Body of pancreas (tissue), 4 donors: Measurements from ENCODE around the gene ARMC3. TPM values are rescaled to one million over a fixed set of nuclear protein-coding genes. Genes with fewer than 3 reads are reported as not detected.
"Not testable (repeated sequence)": the region's sequence is repeated elsewhere in the genome, so short reads cannot be mapped to it uniquely, and the experiment has no call there.

Experiments used
- ATAC-seq: fragments of 150-250 bp; one replicate; pipeline ENCODE4 v1.9.1; 2016
- DNase-seq, 4 donors: peaks; one replicate each; pipeline ENCODE4 v3.0.0-alpha.2; 2019
- H3K27ac ChIP-seq, 4 donors: fragments of 200-600 bp; sonication (generic); 1 replicate in 3 of 4; 2 replicates in 1 of 4; pipeline versions ENCODE4 v1.5.1 to v1.6.1; 2016 to 2019; ENCODE audit warnings: mild to moderate bottlenecking in 1 of 4, mixed read lengths in 1 of 4, moderate library complexity in 1 of 4
- H3K27me3 ChIP-seq, 2 donors: fragments of 200-600 bp; sonication (generic); one replicate each; pipeline ENCODE4 v1.6.0; 2016; ENCODE audit warnings: mild to moderate bottlenecking in 1 of 2
- H3K36me3 ChIP-seq, 2 donors: fragments of 200-600 bp; sonication (generic); replicated peaks in 1 of 2; 2 replicates each; pipeline ENCODE4 v1.5.1; 2016; ENCODE audit warnings: low read depth in 2 of 2; ENCODE audit not compliant: insufficient read depth in 1 of 2
- H3K4me1 ChIP-seq: fragments of 200-600 bp; sonication (generic); one replicate; pipeline ENCODE4 v1.6.0; 2016
- H3K4me3 ChIP-seq, 2 donors: fragments of 200-600 bp; sonication (generic); 1 replicate in 1 of 2; 2 replicates in 1 of 2; pipeline ENCODE4 v1.5.1; 2016 to 2019
- H3K9me3 ChIP-seq, 3 donors: fragments of 200-600 bp; sonication (generic); 1 replicate in 2 of 3; 2 replicates in 1 of 3; pipeline ENCODE4 v1.5.1; 2016
- CTCF ChIP-seq, 7 experiments: fragments of 450-650 bp in 4 of 7; fragments of 200-600 bp in 3 of 7; sonication (generic) in 3 of 7; IDR thresholded peaks; one replicate each; pipeline ENCODE4 v1.5.1; 2016 to 2019; ENCODE audit warnings: antibody characterized with exemption in 7 of 7
- POLR2A ChIP-seq, 3 donors: fragments of 450-650 bp; IDR thresholded peaks; one replicate each; pipeline ENCODE4 v1.6.1; 2016; ENCODE audit warnings: antibody characterized with exemption in 3 of 3, mild to moderate bottlenecking in 2 of 3
- WGBS, 2 donors: methylation state at CpG; one replicate each; pipeline ENCODE4 v1.1.5; 2017; 5-methylcytosine and 5-hydroxymethylcytosine counted together
- intact Hi-C: fragments of 100-400 bp; cut with DNase I; formaldehyde crosslinking; loops from one replicate; pipeline ENCODE4 v1.15.1; 2023
- total RNA-seq, 2 donors: library from RNA; depleted of rRNA; stranded (reverse); fragments of >200 nt; gene quantifications; one replicate each; pipeline ENCODE4 v1.1.0, GENCODE V29; 2016

The ARMC3 gene
- total RNA-seq, 2 donors from 2014 or later: 0.33 to 0.52 TPM

GRCh38 chr10:22925088-22925487 lies 2.8 kb upstream of the ARMC3 start:
- TF ChIP-seq POLR2A (IDR thresholded peaks at IDR 0.05) (no peak), CTCF (IDR thresholded peaks at IDR 0.05) (no peak)
- Histone ChIP-seq H3K4me3 (no peak overlapping the region), H3K9me3 (no peaks in the 10 kb centered on the region), H3K27me3 (no peaks in the 10 kb centered on the region), H3K4me1 (peaks cover 10% of the 10 kb centered on the region), H3K27ac (no peak overlapping the region), H3K36me3 (no peaks in the 10 kb centered on the region)
- WGBS, 2 donors: 42 to 52% methylated on average over 1 of the region's 1 CpG
- ATAC-seq (no peak), DNase-seq (no peak)
- intact Hi-C loops: no loop called here

- Histone ChIP-seq H3K27me3 (no peaks in the 10 kb centered on the region), H3K9me3 (no peaks in the 10 kb centered on the region), H3K4me3 (no peak overlapping the region), H3K36me3 (no peaks in the 10 kb centered on the region), H3K4me1 (peaks cover 10% of the 10 kb centered on the region), H3K27ac (no peak overlapping the region)
- TF ChIP-seq POLR2A (IDR thresholded peaks at IDR 0.05) (no peak), CTCF (IDR thresholded peaks at IDR 0.05) (no peak)
- DNase-seq (no peak), ATAC-seq (no peak)
- intact Hi-C loops: no loop called here
- WGBS, 2 donors: 83 to 84% methylated on average over 9 of the region's 9 CpGs
Observed at GRCh38 chr10:22927166-22927565, 687 bp upstream of the ARMC3 start.

- DNase-seq, H3K9me3 ChIP-seq, intact Hi-C loops, H3K27me3 ChIP-seq, H3K36me3 ChIP-seq, H3K27ac ChIP-seq, H3K4me3 ChIP-seq, ATAC-seq: not testable (repeated sequence)
- peaks cover 10% of the 10 kb centered on the region for H3K4me1 ChIP-seq
- 86 to 94% methylated on average over 4 of the region's 4 CpGs for WGBS, 2 donors
Observed at GRCh38 chr10:22929053-22929452, 1.2 kb downstream of the ARMC3 start.

GRCh38 chr10:22931948-22932347 lies 4.1 kb downstream of the ARMC3 start:
- H3K9me3 ChIP-seq: no peaks in the 10 kb centered on the region
- intact Hi-C loops: no loop called here
- DNase-seq: peak in 3 of 4 donors; percentile 10 to 21 (median 19)
- no peaks in the 10 kb centered on the region for H3K27me3 ChIP-seq
- no peak for TF ChIP-seq POLR2A (IDR thresholded peaks at IDR 0.05)
- no peak for TF ChIP-seq CTCF (IDR thresholded peaks at IDR 0.05)
- ATAC-seq: no peak
- WGBS, 2 donors: 14 to 20% methylated on average over 2 of the region's 2 CpGs
- no peak overlapping the region for H3K4me3 ChIP-seq
- H3K36me3 ChIP-seq: no peaks in the 10 kb centered on the region
- peaks cover 10% of the 10 kb centered on the region for H3K4me1 ChIP-seq
- no peak overlapping the region for H3K27ac ChIP-seq

GRCh38 chr10:22932626-22933370 lies 4.9 kb downstream of the ARMC3 start:
- H3K9me3 ChIP-seq: no peaks in the 10 kb centered on the region
- peaks cover 5% of the 10 kb centered on the region for H3K4me1 ChIP-seq
- TF ChIP-seq CTCF (IDR thresholded peaks at IDR 0.05): no peak
- TF ChIP-seq POLR2A (IDR thresholded peaks at IDR 0.05): no peak
- ATAC-seq: no peak
- no peak overlapping the region for H3K4me3 ChIP-seq
- H3K27me3 ChIP-seq: no peaks in the 10 kb centered on the region
- DNase-seq: no peak
- H3K36me3 ChIP-seq: no peaks in the 10 kb centered on the region
- WGBS, 2 donors: 81 to 92% methylated on average over 5 of the region's 5 CpGs
- H3K27ac ChIP-seq: no peak overlapping the region
- intact Hi-C loops: no loop called here
